Stimulated activated CD4-positive, alpha-beta T cell treated with anti-CD3 and anti-CD28 coated beads, Interleukin-12 subunit alpha, Interleukin-12 subunit beta, amount 100 ng/mL, for 48 hours (primary cell): ENCODE measurements around the gene NMB.

Experiments used
- DNase-seq, 3 donors: peaks; one replicate each; pipeline ENCODE4 v3.0.0-alpha.2; 2020; ENCODE audit warnings: low read depth in 2 of 3, low spot score in 1 of 3

Gene NMB

GRCh38 chr15:84620626-84621025 is 37.4 kb downstream of the NMB start:
- DNase-seq = no peak

- no peak for DNase-seq
Measured at GRCh38 chr15:84616235-84616634, 41.8 kb downstream of the NMB start.

GRCh38 chr15:84611631-84612030 is 46.4 kb downstream of the NMB start:
- no peak for DNase-seq

- no peak for DNase-seq
Measured at GRCh38 chr15:84609818-84610525, 48.0 kb downstream of the NMB start.

- no peak for DNase-seq
Measured at GRCh38 chr15:84608707-84609284, 49.2 kb downstream of the NMB start.

- DNase-seq = no peak
Measured at GRCh38 chr15:84606653-84607120, 51.3 kb downstream of the NMB start.

- no peak for DNase-seq
Measured at GRCh38 chr15:84605554-84605882, 52.5 kb downstream of the NMB start.
